BJ (cell line): ENCODE results near the gene SLC38A8. TPM values are rescaled to one million over a fixed set of nuclear protein-coding genes. Genes with fewer than 3 reads are reported as not detected.

Experiments used
- CTCF ChIA-PET: fragments of 350-600 bp; formaldehyde crosslinking; extraction: SDS; loops from one replicate; lab custom pipeline; 2021; ENCODE audit warnings: antibody characterized with exemption, inconsistent platforms; lab: Yijun Ruan, JAX
- POLR2A ChIA-PET: fragments of 300-600 bp; sonication (Branson Sonifier 250); formaldehyde crosslinking; extraction: SDS; loops from one replicate; lab custom pipeline; 2021; ENCODE audit warnings: antibody characterized with exemption; lab: Charles Lee
- DNase-seq: peaks from one replicate; pipeline ENCODE4 v3.0.0-alpha.2; 2011; ENCODE audit warnings: low read depth
- H3K27me3 ChIP-seq: 2 replicates; pipeline ENCODE4 v1.6.0; 2011; ENCODE audit warnings: low read length; ENCODE audit not compliant: control insufficient read depth, insufficient read depth
- H3K36me3 ChIP-seq: 2 replicates; pipeline ENCODE4 v1.5.1; 2011; ENCODE audit warnings: low read length; ENCODE audit not compliant: control insufficient read depth, insufficient read depth
- H3K4me3 ChIP-seq: 2 replicates; pipeline ENCODE4 v1.5.1; 2011; ENCODE audit warnings: low read depth, mild to moderate bottlenecking, control low read depth, low read length
- CTCF ChIP-seq: IDR thresholded peaks from 2 replicates; pipeline ENCODE4 v1.5.1; 2011; ENCODE audit warnings: low read depth, mild to moderate bottlenecking, control low read depth, inconsistent platforms, low read length, moderate library complexity; ENCODE audit not compliant: insufficient read depth
- polyA plus RNA-seq: library from polyadenylated mRNA; depleted of rRNA; stranded (reverse); fragments of >200 nt; gene quantifications from 2 replicates; pipeline ENCODE4 v1.2.3, GENCODE V29; 2011

The SLC38A8 gene
- polyA plus RNA-seq, 1 experiment = not detected

- CTCF ChIA-PET = no interaction called here
- POLR2A ChIA-PET = no interaction called here
- Histone ChIP-seq H3K4me3 (no peak overlapping the region), H3K36me3 (no peaks in the 10 kb centered on the region), H3K27me3 (peaks cover 17% of the 10 kb centered on the region)
- TF ChIP-seq CTCF = no peak
- DNase-seq = no peak
These were observed 37.2 kb downstream of the SLC38A8 start for GRCh38 chr16:84005391-84005790.

- no peak for TF ChIP-seq CTCF
- Histone ChIP-seq H3K4me3 (no peak overlapping the region), H3K27me3 (peaks cover 17% of the 10 kb centered on the region), H3K36me3 (no peaks in the 10 kb centered on the region)
- POLR2A ChIA-PET = no interaction called here
- DNase-seq = no peak
- CTCF ChIA-PET = no interaction called here
These were observed 38.2 kb downstream of the SLC38A8 start for GRCh38 chr16:84004442-84004841.

GRCh38 chr16:84003038-84003437, 39.6 kb downstream of the SLC38A8 start:
- Histone ChIP-seq H3K36me3 (no peaks in the 10 kb centered on the region), H3K4me3 (no peak overlapping the region), H3K27me3 (peaks cover 17% of the 10 kb centered on the region)
- TF ChIP-seq CTCF = no peak
- DNase-seq = no peak
- POLR2A ChIA-PET = no interaction called here
- CTCF ChIA-PET = interaction anchor here (1.2 kb wide), 1 partner anchor 14 kb away, joined by 4 read pairs; no protein-coding TSS in a partner anchor

- DNase-seq = no peak
- Histone ChIP-seq H3K27me3 (peaks cover 17% of the 10 kb centered on the region), H3K36me3 (no peaks in the 10 kb centered on the region), H3K4me3 (no peak overlapping the region)
- POLR2A ChIA-PET = no interaction called here
- no peak for TF ChIP-seq CTCF
- CTCF ChIA-PET = no interaction called here
These were observed 40.9 kb downstream of the SLC38A8 start for GRCh38 chr16:84001726-84002125.

- ChIA-PET POLR2A (no interaction called here), CTCF (no interaction called here)
- DNase-seq = no peak
- no peak for TF ChIP-seq CTCF
- H3K27me3 ChIP-seq = peaks cover 17% of the 10 kb centered on the region
- no peak overlapping the region for H3K4me3 ChIP-seq
- no peaks in the 10 kb centered on the region for H3K36me3 ChIP-seq
These were observed 41.5 kb downstream of the SLC38A8 start for GRCh38 chr16:84000989-84001642.
